ENCODE data around the gene DDX28.
"Not testable (repeated sequence)": the region's sequence is repeated elsewhere in the genome, so short reads cannot be mapped to it uniquely, and the experiment has no call there.

Gene DDX28

DNA sequence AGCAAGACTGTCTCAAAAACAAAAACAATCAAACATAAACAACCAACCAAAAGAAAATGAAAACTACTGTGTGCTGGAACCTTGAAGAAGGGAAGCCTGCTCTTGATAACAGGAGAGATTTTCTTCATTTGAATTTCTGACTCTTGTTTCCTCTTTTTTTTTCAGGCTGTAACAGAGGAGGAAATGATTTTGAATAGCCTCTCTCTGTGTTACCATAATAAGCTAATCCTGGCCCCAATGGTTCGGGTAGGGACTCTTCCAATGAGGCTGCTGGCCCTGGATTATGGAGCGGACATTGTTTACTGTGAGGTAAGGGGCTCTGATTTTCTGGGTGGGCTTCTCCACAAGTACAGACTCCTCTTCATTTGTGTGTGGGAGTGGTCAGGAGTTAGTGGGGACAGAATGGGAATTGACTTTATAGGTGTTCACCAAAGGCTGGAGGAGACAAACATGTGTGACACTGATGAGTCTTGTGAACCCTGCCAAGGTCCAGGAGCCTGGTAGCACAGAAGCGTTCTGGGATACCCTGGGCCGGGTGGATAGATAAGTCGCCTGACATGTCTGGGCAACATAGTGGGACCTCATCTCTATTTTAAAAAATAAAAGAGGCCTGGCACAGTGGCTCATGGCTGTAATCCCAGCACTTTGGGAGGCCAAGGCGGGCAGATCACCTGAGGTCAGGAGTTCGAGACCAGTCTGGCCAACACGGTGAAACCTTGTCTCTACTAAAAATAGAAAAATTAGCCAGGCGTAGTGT is 15.0 kb upstream of the DDX28 start:
- no peak for DNase-seq

DNA sequence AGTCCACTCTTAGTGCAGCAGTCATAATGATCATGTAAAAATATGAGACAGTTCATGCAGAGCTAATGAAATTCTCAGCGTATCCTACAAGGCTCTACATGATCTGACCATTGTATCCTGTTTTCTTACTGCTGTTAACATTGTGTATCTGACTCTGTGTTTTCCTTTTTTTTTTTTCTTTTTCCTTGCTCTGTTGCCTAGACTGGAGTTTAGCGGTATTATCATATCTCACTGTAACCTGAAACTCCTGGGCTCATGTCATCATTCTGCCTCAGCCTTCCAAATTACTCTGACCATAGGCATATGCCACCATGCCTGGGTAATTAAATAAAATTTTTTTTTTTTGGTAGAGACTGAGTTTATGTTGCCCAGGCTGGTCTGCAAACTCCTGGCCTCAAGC is 12.2 kb upstream of the DDX28 start:
- no peak for DNase-seq

DNA sequence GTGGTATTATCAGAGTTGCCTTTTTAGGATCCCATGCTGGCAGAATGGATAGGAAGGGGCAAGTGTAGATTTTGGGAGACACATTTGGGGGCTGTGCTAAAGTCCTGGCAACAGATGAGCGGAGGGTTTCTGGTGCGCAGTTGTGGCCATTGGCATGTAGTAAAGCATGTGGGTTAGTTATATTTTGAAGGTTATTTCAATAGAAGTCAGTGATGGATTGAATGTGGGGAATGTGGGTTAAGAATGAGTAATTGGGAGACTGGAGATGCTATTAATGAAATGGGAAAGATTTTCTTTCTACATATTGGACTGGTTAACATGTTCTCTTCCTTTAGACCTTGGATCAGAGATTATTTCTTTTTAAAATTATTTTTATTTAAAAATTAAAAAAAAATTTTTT is 10.1 kb upstream of the DDX28 start:
- DNase-seq, result no peak

DNA sequence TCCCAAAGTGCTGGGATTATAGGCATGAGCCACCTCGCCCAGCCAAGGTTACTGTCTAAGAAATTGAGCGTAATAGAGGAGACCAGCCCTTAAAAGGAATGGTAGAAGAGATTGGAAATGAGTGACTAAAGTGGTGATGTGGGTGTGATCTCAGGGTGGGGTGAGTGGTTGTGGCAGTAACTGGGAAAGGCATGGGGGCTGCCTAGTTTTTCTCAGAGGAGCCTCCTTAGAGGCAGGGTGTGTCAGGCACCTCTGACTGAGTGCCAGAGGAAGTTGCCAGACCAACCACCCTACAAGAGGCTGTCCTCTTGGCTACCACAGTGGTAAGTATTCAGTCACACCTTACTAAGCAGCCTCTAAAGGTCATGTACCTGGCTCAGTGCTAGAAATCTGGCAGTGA is 8.9 kb upstream of the DDX28 start:
- no peak for DNase-seq

DNA sequence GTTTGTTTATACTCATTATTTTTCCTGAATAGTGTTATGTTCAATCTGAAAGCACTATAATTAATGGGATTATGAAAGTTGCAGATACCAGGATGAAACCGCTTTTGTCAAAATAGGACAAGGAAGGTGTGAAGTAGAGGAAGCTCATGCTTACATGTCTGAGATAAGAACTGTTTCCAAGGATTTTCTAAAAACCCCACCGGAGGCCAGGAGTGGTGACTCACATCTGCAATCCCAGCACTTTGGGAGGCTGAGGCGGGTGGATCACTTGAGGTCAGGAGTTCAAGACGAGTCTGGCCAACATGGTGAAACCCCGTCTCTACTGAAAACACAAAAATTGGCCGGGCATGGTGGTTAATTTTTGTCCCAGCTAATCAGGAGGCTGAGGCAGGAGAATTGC is 7.1 kb upstream of the DDX28 start:
- not testable (repeated sequence) for DNase-seq

DNA sequence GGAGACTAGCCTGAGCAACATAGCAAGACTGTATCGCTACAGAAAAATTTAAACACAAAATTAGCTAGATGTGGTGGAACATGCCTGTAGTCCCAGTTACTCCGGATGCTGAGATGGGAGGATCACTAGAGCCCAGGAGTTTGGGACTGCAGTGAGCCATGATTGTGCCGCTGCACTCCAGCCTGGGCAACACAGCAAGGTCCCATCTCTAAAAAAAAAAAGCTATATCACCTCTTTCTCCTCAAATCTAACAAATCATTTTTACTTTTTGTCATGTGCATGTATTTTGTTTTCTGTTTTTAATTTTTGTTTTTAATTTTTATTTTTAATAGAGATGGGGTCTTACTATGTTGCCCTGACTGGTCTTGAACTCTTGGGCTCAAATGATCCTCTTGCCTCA is 6.0 kb upstream of the DDX28 start:
- no peak for DNase-seq

DNA sequence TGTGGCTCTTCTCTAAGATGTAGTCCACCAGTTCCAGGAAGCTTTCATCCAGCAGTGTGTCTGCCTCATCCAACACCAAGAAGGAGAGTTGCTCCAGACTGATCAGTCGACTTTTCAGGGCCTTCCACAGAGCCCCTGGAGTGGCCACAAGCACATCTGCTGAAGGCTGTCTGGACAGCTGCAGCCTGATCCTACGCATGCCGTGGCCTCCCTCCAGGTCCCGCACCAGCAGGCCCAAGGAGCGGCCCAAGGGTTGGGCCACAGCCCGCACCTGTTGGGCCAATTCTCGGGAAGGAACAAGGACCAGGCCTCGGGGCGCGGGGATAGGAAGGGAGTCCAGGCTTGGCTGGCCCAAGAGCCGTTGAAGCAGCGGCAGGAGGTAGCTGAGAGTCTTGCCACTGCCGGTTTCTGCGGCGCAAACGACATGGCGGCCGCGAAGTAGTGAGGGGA is 729 bp downstream of the DDX28 start:
- peak in 1 of 2 experiments; percentile 26 for DNase-seq

DNA sequence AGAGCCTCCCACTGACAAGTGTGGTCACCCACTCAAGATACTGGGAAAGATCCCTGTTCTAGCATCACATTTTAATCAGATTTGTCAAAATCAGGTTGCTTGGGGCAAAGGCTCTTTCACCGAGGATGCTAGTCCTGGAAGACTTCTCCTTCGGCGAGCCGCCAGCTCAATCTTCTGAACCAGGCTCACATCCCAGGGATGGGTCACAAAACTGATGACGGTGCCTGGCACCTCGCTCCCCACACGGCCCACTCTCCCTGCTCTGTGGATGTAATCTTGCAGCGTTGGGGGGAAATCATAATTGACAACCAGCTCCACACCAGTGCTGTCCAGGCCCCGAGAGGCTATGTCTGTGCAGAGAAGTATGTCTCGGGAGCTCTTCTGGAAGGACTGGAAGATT is 1.5 kb downstream of the DDX28 start:
- no peak for DNase-seq

DNA sequence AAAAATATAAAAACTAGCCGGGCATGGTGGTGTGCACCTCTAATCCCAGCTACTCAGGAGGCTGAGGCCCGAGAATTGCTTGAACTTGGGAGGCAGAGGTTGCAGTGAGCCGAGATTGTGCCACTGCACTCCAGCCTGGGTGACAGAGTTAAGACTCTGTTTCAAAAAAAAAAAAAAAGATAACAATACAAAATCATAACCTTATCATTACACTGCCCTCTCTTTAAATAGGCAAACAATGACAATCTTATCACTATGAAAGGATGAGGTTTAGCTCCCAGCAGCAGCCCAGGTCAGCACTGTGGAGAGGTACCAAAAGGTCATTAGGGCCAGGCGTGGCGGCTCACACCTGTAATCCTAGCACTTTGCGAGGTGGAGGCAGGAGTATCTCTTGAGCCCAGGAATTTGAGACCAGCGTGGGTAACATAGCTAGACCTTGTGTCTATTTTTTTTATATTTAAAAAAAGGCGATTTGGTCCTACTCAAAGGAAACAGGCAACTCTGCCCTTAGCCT is 3.8 kb downstream of the DDX28 start:
- DNase-seq, result no peak

DNA sequence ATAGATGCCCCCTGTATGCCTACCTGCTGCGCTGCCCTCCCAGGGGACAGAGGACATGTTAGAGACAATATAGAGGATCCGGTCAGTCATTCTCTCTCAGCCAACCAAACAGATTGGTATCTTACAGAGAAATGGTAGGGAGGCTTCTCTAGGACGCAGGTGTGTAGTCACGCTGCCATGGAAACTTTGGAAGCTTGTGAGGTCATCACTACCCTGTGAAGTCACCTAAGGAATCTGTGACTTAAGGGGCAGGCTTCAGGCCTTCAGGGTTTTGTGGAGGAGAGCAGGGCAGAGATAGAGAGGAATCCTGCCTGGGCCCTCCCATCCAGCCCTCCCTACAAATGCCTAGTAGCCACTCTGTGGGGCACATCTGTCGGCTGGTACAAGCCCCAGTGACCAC is 7.4 kb downstream of the DDX28 start, which contains the start of gene DPEP2NB:
DPEP2NB (minus strand) TSS at position 231 of the 400 bp plus-strand sequence; CDS start at position 90, 141 bp downstream.
- DNase-seq, result no peak

DNA sequence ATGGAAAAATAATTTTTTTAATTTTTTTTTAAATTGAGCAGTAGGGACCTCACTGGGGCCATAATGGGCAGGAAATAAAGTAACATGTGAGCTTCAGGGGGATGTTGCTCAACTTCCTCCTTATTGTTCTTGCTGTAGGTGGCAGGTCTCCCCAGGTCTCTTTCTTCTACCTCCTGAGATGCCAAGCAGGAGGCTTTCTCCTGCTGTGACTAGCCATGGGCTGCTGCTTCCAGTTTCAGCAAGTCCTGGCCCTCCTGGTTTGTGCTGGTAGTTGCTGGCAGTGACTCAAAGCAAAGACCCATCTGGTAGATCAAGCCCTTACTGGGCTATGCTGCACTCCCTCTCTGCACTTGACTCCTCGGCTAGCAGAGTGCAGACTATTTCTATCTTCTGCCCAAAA is 9.6 kb downstream of the DDX28 start:
- no peak for DNase-seq

DNA sequence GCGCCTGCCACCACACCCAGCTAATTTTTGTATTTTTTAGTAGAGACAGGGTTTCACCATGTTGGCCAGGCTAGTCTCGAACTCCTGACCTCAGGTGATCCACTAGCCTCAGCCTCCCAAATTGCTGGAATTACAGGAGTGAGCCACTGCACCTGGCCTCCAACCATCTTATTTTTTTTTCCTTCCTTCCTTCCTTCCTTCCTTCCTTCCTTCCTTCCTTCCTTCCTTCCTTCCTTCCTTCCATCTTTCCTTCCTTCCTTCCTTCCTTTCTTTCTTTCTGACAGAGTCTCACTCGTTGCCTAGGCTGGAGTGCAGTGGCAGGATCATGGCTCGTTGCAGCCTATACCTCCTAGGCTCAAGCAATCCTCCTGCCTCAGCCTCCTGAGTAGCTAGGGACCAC is 13.2 kb downstream of the DDX28 start:
- not testable (repeated sequence) for DNase-seq

DNA sequence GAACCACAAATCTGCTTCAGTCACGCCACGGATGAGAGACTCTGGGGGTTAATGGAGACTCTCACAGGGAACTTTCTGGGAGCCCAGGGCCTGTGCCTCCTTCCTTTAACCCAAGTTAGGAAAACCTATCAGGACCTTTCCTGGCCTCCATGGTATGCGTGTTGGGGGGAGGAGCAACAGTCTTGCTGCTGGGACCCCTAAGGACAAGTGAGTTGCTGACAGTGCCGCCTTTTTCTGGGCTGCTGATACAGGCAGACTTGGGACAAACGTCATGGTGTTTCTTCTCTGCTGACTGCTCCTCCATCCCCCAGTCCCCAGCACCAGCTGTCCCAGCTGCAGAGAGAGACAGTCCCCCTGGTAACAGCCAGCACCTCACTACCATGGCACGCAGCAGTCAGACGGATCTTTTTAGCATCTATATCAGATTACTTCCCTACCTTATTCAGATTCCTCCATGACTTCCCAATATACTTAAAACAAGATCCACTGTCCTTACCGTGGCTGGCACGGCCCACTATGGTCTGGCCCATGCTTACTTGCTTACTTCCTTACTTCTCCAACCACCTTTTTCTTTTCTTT is 13.8 kb downstream of the DDX28 start:
- DNase-seq, result no peak

DNA sequence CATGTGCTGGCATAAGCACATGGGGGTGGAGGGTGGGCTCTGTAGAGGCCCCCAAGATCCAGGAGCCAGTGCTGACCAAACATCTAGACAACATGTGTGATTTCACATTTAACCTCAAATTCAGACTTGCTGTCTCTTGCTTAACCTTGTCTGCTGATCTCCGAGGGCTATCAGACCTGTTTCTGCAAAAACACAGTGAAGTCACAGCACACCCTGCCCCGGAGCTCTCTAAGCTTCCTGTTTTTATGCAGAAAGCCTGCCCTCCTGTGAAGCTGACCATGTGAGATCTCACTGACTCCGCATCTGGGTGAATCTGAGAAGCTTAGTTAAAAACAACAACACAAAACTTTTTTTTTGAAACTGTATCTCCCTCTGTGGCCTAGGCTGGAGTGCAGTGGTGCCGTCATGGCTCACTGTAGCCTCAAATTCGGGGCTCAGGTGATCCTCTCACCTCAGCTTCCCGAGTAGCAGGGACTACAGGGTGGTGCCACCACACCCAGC is 17.2 kb downstream of the DDX28 start:
- peak; percentile 35 to 46 for DNase-seq

DNA sequence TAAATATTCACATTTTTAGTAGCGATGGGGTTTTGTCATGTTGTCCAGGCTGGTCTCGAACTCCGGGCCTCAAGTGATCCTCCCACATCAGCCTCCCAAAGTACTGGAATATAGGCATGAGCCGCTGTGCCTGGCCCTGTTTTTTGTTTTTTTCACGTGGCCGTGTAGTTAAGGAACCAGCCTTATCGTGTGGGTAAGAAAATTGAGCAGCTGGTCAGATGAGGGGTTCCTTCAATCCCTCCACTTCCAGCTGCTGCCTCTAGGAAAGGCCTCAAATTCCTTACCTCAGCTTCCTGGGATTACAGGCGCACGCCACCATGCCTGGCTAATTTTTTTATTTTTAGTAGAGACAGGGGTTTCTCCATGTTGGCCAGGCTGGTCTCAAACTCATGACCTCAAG is 17.8 kb downstream of the DDX28 start:
- no peak for DNase-seq

DNA sequence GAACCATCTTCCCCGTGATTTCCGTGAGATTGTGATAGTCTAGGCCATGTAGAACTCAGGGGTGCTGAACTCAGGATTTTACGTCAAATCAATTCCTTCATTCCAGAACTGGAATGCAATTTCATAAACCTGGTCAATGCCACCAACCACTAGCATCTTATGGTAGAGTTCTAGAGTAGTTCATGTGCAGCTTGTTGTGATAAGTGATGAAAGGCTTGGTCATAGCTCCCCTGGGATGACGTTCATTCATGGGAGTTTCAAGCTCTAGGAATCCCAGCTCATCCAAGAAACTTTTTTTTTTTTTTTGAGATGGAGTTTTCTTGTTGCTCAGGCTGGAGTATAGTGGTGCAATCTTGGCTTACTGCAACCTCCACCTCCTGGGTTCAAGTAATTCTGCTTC is 20.0 kb downstream of the DDX28 start:
- DNase-seq, result no peak

DNA sequence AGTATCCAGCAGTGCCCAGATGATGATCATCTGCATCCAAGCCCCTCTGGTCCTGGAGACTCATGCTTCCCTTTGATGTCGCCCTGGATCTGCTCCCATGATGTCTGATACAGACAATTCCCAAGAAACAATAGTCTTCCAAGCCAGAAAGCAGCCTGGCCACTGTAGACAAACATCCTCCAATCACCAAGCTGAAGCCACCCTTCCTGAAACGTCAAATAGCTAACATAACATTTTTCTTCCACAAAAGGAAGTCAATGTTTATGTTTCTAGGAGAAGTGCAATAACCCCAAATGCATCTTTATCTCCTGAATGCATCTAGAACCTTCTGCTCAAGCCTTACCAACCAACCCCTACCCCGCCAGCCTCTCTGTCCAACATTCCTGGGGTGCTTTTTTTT is 22.6 kb downstream of the DDX28 start:
- no peak for DNase-seq

DNA sequence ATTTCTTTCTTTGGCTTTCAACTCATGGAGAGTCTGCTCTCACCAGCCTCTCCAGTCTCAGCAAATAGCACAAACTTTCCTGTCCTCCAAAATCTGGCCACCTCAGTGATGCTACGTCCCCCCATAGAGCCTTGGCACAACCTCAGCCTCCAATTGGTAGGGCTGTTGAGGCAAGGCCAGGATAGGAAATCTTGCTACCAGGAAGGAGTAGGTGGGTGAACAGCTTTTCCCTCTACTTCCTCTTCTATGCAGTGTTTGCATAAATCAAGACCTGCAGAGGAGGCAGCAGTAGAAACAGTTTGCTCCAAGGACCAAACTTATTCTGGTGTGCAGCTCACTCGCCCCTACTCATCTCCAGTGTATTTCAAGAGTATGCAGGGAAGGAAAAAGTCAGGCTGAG is 23.0 kb downstream of the DDX28 start:
- no peak for DNase-seq

DNA sequence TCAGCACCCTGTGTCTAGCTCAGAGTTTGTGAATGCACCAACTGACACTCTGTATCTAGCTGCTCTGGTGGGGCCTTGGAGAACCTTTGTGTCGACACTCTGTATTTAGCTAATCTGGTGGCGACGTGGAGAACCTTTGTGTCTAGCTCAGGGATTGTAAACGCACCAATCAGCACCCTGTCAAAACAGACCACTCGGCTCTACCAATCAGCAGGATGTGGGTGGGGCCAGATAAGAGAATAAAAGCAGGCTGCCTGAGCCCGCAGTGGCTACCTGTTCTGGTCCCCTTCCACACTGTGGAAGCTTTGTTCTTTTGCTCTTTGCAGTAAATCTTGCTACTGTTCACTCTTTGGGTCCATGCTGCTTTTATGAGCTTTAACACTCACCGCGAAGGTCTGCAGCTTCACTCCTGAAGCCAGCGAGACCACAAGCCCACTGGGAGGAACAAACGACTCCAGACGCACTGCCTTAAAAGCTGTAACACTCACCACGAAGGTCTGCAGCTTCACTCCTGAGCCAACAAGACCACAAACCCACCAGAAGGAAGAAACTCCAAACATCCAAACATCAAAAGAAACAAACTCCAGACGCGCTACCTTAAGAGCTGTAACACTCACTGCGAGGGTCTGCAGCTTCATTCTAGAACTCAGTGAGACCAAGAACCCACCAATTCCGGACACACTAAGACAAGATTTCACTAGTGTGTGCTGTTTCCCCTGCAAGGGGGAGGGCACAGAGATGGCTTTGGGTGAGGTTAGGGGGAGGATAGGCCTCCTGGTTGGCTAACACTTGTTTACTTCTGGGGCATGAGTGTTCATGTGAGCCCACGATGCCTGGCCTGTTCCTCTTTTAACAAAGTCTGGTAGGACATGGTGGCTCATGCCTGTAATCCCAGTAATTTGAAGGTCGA is 24.0 kb downstream of the DDX28 start, which contains the start of gene DPEP2:
DPEP2 (minus strand) TSS at position 706 of the 910 bp plus-strand sequence. CDS start 6,272 bp downstream, outside the sequence.
- peak; percentile 71 to 75 for DNase-seq

DNA sequence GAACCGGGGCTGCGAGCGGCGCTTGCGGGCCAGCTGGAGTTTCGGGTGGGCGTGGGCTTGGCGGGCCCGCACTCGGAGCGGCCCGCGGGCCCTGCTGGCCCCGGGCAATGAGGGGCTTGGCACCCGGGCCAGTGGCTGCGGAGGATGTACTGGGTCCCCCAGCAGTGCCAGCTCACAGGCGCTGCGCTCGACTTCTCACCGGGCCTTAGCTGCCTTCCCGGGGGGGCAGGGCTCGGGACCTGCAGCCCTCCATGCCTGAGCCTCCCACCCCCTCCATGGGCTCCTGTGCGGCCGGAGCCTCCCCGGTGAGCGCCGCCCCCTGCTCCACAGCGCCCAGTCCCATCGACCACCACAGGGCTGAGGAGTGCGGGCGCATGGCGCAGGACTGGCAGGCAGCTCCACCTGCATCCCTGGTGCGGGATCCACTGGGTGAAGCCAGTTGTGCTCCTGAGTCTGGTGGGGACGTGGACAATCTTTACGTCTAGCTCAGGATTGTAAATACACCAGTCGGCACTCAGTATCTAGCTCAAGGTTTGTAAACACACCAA is 24.7 kb downstream of the DDX28 start:
- not testable (repeated sequence) for DNase-seq

DNA sequence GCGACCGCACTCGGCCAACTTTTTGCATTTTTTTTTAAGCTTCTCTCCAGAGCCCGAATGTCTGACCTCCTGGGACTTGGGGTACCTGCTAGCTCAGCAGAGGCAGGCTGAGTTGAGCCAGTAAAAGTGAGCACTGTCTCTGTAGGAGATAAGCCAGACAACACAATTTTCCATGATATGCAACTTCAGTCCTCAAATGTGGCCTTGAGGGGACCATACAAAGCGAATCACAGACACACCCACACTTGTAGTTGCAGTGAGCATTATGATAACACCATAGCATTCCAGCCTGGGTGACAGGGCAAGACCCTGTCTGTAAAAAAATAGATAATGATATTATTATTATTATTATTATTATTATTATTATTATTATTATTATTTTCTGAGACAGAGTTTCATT is 26.4 kb downstream of the DDX28 start:
- no peak for DNase-seq

DNA sequence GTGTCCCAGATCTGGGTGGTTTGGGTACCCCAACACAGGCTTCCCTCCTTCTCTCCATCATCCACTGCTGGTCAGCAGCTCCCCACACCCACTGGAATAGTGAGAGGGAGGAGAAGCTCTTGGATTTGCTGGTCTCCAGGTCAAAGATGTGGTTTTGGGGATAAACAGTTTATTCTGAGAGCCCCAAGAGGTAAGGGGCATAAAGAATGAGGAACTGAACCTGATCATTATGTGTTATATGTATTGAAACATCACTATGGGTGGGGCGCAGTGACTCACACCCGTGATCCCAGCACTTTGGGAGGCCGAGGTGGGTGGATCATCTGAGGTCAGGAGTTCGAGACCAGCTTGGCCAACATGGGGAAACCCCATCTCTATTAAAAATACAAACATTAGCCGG is 27.6 kb downstream of the DDX28 start:
- peak; percentile 52 to 59 for DNase-seq

DNA sequence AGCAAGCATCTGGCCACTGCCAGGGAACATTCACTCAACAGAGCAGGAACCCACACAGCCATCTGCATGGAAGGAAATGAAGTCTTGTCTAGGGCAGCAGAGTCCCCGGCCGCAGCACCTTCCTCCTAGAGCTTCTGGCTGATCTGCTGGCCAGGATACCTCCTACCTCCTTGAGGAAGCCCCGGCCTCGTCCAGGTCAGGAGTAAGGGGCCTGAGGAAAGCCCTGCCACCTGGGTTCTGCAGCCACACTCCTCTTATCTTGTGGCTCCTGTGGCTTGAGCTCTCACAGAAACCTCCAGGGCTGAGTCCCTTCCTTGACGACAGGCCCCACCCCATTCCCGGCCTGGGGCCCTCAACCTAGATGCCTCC is 29.0 kb downstream of the DDX28 start:
- not testable (repeated sequence) for DNase-seq

All from activated T-cell treated with anti-CD3 and anti-CD28 coated beads, Interleukin-2, amount 50 U/mL, for 48 hours (primary cell).